ENCODE results near the gene STOM. TPM values are rescaled to one million over a fixed set of nuclear protein-coding genes. Genes with fewer than 3 reads are reported as not detected.
A peak's percentile ranks its signal among the peaks of the same experiment; 100 is the strongest.
"Not testable (repeated sequence)": the region's sequence is repeated elsewhere in the genome, so short reads cannot be mapped to it uniquely, and the experiment has no call there.

Gene STOM, protein sequence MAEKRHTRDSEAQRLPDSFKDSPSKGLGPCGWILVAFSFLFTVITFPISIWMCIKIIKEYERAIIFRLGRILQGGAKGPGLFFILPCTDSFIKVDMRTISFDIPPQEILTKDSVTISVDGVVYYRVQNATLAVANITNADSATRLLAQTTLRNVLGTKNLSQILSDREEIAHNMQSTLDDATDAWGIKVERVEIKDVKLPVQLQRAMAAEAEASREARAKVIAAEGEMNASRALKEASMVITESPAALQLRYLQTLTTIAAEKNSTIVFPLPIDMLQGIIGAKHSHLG
- 192 and 200 TPM in 2 replicates for total RNA-seq (2014; rRNA removed; shearing (Covaris generic))

DNA sequence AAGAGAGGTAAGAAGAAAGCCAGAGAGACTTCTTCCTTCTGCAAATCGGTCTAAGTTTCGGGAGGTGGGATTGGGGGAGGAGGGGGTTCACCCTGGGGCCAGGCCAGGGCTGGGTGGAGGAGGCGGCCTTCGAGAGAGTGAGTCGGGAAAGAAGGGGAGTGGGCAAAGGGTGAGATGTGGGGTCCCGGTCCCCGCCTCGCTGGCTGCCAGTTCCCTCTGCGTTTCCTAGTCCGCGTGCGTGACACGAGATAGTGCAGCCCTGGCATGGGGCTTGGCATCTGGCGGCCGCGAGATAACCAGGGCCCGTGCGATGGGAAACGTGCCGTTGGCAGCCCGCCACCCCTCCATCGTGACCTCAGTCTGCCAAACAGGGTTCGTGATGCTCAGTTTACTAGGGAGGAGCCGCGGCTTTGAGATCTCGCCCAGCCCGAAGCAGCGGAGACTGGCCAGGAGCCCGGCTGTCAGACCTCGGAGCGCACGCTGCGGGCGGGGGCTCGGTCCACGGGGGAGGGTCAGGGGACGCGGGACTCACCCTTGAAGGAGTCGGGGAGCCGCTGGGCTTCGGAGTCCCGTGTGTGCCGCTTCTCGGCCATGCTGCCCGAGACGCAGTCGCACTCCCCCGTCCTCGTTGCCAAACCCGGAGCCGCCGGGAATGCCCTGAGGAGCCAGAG is at the start of gene STOM:
Gene STOM, minus strand, starts transcription at position 656 of the 671 bp plus-strand sequence. Its CDS starts 63 bp downstream, at position 593.
- peak within 1 kb of the TSS; percentile 70 for H3K27ac ChIP-seq
- peaks cover 23% of the 10 kb centered on the region; the same call in 1 of the 2 replicates for H3K36me3 ChIP-seq
- H3K9me3 ChIP-seq (replicated peaks), result no peaks in the 10 kb centered on the region
- peak within 1 kb of the TSS; percentile 69 for H3K4me3 ChIP-seq
- DNase-seq (ENCODE audit: low read depth in 1 of 2, low spot score in 2 of 2), result peak in 1 of 2 experiments; percentile 75
- peaks cover 45% of the 10 kb centered on the region for H3K4me1 ChIP-seq (replicated peaks)
- H3K27me3 ChIP-seq (replicated peaks), result no peaks in the 10 kb centered on the region

DNA sequence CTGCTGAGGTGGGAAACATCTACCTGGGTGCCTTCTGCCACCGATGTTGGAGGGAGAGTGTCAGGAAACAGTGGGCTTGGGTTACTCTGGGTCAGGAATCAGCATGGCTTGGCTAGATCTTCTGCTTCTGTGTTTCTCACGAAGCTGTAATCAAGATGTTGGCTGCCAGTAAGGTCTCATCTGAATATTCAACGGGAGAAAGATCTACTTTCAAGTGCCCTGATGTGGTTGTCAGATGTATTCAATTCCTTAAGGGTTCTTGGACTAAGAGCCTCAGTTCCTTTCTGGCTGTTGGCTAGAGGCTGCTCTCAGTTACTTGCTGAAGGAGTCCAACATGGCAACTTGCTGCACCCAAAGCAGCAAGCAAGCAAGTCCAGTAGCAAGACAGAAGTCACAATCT is 41.9 kb upstream of the STOM start:
- no peak overlapping the region for H3K4me3 ChIP-seq
- no peaks in the 10 kb centered on the region for H3K4me1 ChIP-seq (replicated peaks)
- H3K9me3 ChIP-seq (replicated peaks), result no peaks in the 10 kb centered on the region
- no peaks in the 10 kb centered on the region for H3K36me3 ChIP-seq
- no peaks in the 10 kb centered on the region for H3K27me3 ChIP-seq (replicated peaks)
- no peak for DNase-seq (ENCODE audit: low read depth in 1 of 2, low spot score in 2 of 2)
- no peak overlapping the region for H3K27ac ChIP-seq

DNA sequence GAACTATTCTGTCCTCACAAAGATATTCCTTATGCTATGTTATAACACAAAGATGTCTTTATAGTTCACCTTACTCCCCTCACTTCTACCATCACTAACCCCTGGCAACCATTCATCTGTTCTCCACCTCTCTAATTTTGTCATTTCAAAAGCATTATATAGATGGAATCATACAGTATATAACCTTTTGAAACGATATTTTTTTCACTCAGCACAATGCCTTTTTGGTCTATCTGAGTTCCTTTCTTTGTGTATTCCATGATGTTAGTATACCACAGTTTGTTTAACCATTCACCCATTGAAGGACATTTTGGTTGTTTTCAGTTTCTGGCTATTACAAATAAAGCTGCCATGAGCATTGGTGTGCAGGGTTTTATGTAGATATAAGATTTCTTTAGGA is 35.8 kb upstream of the STOM start:
- Histone ChIP-seq H3K4me3 (no peak overlapping the region), H3K4me1 (replicated peaks) (no peaks in the 10 kb centered on the region), H3K27ac (no peak overlapping the region), H3K27me3 (replicated peaks) (no peaks in the 10 kb centered on the region), H3K9me3 (replicated peaks) (no peaks in the 10 kb centered on the region), H3K36me3 (no peaks in the 10 kb centered on the region)
- no peak for DNase-seq (ENCODE audit: low read depth in 1 of 2, low spot score in 2 of 2)

DNA sequence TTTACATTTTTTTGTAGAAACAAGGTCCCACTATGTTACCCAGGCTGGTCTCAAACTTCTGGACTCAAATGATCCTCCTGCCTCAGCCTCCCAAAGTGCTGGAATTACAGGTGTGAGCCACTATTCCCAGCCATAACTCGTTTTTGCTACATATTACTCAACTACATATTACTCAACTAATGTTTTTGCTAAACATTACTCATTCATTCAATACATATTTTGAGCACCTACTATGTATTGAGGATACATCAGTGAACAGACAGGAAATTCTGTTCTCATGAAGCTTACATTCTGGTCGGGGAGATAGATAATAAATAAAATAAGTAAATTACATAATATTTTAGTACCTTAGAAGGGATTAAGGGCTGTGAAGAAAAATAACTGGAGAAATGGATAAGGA is 34.9 kb upstream of the STOM start:
- peaks cover under 1% of the 10 kb centered on the region for H3K4me1 ChIP-seq (replicated peaks)
- no peak overlapping the region for H3K4me3 ChIP-seq
- no peaks in the 10 kb centered on the region for H3K36me3 ChIP-seq
- DNase-seq (ENCODE audit: low read depth in 1 of 2, low spot score in 2 of 2), result no peak
- H3K9me3 ChIP-seq (replicated peaks), result no peaks in the 10 kb centered on the region
- H3K27ac ChIP-seq, result no peak overlapping the region
- no peaks in the 10 kb centered on the region for H3K27me3 ChIP-seq (replicated peaks)

DNA sequence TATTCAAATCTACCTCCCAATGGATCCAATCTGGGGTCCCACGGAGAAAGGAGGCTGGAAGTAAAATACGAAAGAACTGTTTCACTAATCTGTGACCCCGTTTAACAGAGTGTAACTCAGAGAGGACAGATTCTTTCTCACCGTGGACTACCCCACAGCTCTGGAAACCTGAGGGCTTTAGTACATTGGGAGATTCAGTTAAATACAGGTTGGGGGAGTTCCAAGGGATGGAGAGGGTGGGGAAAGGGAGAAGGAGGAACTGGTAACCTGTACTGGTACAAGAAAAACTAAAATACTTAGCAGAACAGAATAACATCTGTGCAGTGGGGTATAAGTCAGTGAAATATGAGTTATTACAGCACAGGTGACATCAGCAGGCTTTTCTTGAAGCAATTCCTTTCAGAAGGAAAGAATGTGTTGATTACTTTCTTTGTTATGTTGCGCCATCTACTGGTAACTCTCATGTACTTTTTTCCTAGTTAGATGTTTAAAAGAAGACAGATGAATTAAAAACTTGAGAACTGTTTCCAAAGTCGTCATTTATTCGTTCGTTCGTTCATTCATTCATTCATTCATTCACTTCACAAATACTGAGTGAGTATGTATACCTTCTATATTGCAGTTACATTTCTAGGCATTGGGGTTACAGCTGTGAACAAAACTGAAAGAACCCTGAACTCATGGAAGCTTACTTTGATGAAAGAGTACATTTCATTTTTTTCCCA is 30.0 kb upstream of the STOM start:
- peaks cover 24% of the 10 kb centered on the region for H3K4me1 ChIP-seq (replicated peaks)
- no peaks in the 10 kb centered on the region for H3K36me3 ChIP-seq
- no peak overlapping the region for H3K4me3 ChIP-seq
- no peaks in the 10 kb centered on the region for H3K27me3 ChIP-seq (replicated peaks)
- peak overlapping the region; percentile 72 for H3K27ac ChIP-seq
- peak in 1 of 2 experiments; percentile 66 for DNase-seq (ENCODE audit: low read depth in 1 of 2, low spot score in 2 of 2)
- H3K9me3 ChIP-seq (replicated peaks), result 0 out of 2 replicates have a peak, but pooled peaks cover 4% of the 10 kb centered on the region

DNA sequence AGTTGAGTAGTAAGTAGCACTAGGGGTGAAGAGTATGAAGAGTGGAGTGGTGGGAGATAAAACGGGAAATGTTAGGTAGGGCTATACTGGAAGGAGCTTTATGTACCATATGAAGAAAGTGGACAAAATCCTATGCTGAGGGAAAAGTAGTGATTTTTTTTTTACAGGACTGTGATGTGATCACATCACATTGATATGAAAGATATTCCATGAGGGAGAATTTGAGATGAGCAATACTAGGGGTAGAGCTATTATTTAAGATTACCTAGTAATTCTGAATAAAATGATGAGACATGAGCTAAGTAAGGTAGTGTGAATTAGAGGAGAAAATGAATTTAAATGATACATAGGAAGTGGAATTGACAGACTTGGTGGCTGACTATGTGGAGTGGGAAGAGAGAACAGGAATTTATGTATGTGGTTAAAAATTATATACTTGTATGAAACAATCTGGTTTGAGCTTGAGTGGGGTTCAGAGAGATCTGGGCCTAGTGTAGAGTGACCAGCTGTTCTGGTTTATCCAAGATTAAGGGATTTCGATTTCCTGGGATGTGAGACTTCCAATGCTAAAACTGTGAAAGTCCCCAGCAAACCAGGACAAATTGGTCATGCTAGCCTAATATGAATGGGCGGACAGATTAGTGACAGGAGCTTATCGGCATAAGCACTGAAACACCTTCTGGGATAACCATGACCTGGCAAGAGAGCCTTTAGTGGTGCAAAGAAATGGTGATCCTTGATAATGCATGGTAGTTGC is 29.3 kb upstream of the STOM start:
- H3K27me3 ChIP-seq (replicated peaks), result no peaks in the 10 kb centered on the region
- H3K9me3 ChIP-seq (replicated peaks), result 0 out of 2 replicates have a peak, but pooled peaks cover 4% of the 10 kb centered on the region
- H3K4me1 ChIP-seq (replicated peaks), result peaks cover 24% of the 10 kb centered on the region
- no peak overlapping the region for H3K4me3 ChIP-seq
- no peaks in the 10 kb centered on the region for H3K36me3 ChIP-seq
- peak in 1 of 2 experiments; percentile 1 for DNase-seq (ENCODE audit: low read depth in 1 of 2, low spot score in 2 of 2)
- H3K27ac ChIP-seq, result peak overlapping the region; percentile 72

DNA sequence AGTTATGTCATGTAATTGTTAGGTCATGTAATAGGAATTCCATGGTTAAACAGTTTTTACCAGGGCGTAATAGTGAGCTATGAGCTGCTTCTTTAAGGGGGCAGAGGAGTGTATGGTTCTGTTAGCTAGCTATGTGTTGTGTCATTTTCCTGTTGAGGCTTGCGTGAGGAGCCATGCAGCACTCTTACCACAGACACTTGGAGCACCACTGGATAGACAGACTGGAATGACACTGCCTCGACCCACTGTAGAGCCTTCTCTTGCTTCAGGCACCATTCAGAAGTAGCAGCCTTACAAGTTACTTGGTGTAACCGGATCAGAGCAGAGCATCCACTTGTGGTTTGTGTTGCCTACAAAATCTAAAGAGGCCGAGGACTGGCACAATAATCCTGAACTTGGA is 28.3 kb upstream of the STOM start:
- Histone ChIP-seq H3K27me3 (replicated peaks) (no peaks in the 10 kb centered on the region), H3K4me3 (no peak overlapping the region), H3K36me3 (no peaks in the 10 kb centered on the region), H3K4me1 (replicated peaks) (peaks cover 24% of the 10 kb centered on the region), H3K27ac (peak overlapping the region; percentile 72), H3K9me3 (replicated peaks) (0 out of 2 replicates have a peak, but pooled peaks cover 4% of the 10 kb centered on the region)
- peak; percentile 90 to 91 for DNase-seq (ENCODE audit: low read depth in 1 of 2, low spot score in 2 of 2)

DNA sequence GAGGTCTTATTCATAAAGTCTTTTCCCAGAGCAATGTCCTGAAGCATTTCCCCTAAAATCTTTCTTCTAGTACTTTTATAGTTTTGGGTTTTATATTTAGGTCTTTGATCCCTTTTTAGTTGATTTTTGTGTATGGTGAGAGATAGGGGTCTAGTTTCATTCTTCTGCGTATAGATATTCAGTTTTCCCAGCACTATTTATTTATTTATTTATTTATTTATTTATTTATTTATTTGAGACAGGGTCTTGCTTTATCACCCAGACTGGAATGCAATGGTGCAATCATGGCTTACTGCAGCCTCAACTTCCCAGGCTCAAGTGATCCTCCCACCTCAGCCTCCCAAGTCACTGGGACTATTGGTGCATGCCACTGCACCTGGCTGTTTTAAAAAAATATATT is 27.2 kb upstream of the STOM start:
- Histone ChIP-seq H3K27ac (0 out of 2 replicates have a peak overlapping the region, but pooled peaks have one; percentile 72), H3K4me1 (replicated peaks) (peaks cover 24% of the 10 kb centered on the region)
- H3K27me3 ChIP-seq (replicated peaks); H3K36me3 ChIP-seq; DNase-seq (ENCODE audit: low read depth in 1 of 2, low spot score in 2 of 2); H3K9me3 ChIP-seq (replicated peaks); H3K4me3 ChIP-seq: not testable (repeated sequence)

DNA sequence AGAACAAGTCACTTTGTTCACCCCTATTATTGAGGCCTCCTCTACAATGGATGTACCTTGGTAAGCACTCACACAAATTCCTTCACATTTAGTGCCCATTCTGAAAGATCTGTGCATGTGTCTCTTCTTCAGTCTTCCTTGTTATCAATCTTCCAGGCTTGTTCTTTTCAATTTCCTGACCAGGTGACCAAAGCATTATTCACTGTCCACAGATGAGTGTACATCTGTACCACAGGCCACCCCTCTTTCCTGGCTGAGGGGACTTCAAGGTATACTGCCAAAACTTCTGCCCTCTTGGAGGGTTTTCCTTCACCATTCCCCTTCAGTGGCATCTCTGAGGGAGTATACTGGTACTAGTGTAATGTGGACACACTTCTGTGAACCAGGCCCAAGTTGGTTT is 25.5 kb upstream of the STOM start:
- H3K27ac ChIP-seq, result no peak overlapping the region
- H3K36me3 ChIP-seq, result no peaks in the 10 kb centered on the region
- no peak for DNase-seq (ENCODE audit: low read depth in 1 of 2, low spot score in 2 of 2)
- H3K4me1 ChIP-seq (replicated peaks), result peaks cover 24% of the 10 kb centered on the region
- no peak overlapping the region for H3K4me3 ChIP-seq
- H3K27me3 ChIP-seq (replicated peaks), result no peaks in the 10 kb centered on the region
- H3K9me3 ChIP-seq (replicated peaks), result 0 out of 2 replicates have a peak, but pooled peaks cover 4% of the 10 kb centered on the region

DNA sequence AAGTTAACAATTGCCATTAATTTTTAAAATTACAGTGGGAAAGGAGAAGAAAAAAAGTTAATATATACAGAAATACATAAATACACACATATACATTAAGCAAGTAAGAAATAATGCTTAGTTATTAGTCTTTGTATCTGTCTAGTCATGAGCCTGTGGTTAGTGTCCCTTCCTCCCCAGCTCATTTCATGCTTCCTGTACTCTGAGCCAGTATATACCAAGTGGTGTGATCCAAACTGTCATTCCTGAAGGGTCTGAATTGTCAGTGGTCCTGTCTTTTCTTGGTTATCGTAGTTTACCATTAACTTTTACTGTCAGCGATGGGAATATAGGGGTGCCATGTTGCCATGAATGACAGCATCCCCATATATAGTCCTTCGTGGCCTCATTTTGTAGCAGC is 24.2 kb upstream of the STOM start:
- no peak for DNase-seq (ENCODE audit: low read depth in 1 of 2, low spot score in 2 of 2)
- H3K4me1 ChIP-seq (replicated peaks), result peaks cover 17% of the 10 kb centered on the region
- no peak overlapping the region for H3K27ac ChIP-seq
- no peaks in the 10 kb centered on the region for H3K36me3 ChIP-seq
- no peak overlapping the region for H3K4me3 ChIP-seq
- no peaks in the 10 kb centered on the region for H3K27me3 ChIP-seq (replicated peaks)
- 0 out of 2 replicates have a peak, but pooled peaks cover 4% of the 10 kb centered on the region for H3K9me3 ChIP-seq (replicated peaks)

DNA sequence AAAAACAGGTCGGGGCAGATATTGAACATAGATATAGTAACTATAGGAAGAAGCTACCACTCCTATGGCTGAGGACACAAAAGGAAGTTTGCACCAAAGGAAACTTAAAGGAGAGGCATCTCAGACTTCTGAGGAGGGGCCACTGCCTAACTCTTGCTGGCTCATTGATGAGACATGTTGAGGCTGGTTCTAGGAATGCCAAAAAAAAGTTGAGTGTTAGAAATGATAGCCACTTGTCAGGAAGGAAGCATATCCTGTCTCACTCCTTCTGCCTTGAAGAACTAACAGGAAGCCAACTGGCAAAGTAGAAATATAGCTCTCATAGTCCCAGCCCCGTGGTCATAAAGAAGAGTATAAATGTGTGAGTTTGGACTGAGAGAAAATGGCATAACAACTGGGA is 23.3 kb upstream of the STOM start:
- Histone ChIP-seq H3K27ac (no peak overlapping the region), H3K4me1 (replicated peaks) (peaks cover 7% of the 10 kb centered on the region), H3K4me3 (no peak overlapping the region), H3K9me3 (replicated peaks) (0 out of 2 replicates have a peak, but pooled peaks cover 4% of the 10 kb centered on the region), H3K27me3 (replicated peaks) (no peaks in the 10 kb centered on the region), H3K36me3 (no peaks in the 10 kb centered on the region)
- DNase-seq (ENCODE audit: low read depth in 1 of 2, low spot score in 2 of 2), result no peak

DNA sequence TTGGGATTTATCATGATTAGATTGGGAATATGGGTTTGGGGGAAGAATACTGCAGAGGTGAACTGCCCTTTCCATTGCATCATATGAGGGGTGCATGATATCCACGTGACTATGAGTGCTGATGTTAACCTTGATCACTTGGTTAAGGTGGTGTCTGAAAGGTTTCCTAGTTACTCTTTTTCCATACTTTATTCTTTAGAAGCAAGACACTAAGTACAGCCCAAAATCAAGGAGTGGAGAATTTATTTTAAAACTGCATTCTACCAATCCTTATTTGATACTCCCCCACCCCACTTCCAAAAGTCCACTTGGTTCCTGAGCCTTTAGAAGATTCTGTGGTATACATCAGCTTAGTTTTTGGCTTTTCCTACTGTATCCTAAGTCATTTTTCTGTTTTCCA is 20.3 kb upstream of the STOM start:
- no peak for DNase-seq (ENCODE audit: low read depth in 1 of 2, low spot score in 2 of 2)
- H3K27me3 ChIP-seq (replicated peaks), result no peaks in the 10 kb centered on the region
- H3K4me1 ChIP-seq (replicated peaks), result no peaks in the 10 kb centered on the region; the same call in 1 of the 2 replicates
- H3K36me3 ChIP-seq, result no peaks in the 10 kb centered on the region
- H3K27ac ChIP-seq, result no peak overlapping the region
- no peaks in the 10 kb centered on the region for H3K9me3 ChIP-seq (replicated peaks)
- H3K4me3 ChIP-seq, result no peak overlapping the region
